VCaP (cell line): ENCODE measurements around the gene WDR6.

ENCODE experiments used
- H3K27ac ChIP-seq: fragments of 450-650 bp; 2 replicates; pipeline ENCODE4 v1.5.1; 2017
- TF ChIP-seq, protein P1 (sequence below): fragments of 450-650 bp; conservative IDR thresholded peaks from 2 replicates; pipeline ENCODE4 v1.5.1; 2017; ENCODE audit warnings: mild to moderate bottlenecking, moderate library complexity

WDR6 gene

DNA sequence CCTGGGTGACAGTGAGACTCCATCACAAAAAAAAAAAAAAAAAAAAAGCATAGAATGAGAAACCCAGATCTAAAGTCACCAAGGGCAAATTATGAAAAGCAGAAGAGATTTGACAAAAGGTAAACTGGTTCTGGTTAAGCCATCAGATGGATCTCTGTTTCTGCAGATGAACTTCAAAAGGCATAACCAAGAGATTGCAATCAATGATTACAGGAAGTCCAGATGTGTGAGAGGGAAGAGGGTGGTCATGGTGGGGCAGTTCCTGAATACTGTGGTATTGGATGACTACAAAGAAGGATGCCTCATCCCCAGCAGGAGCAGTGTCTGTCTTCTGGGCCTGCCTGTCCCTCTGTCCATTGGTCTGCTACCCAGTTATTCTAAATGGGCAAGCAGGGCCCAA lies 13.4 kb upstream of the WDR6 start:
- TF ChIP-seq, protein P1, sequence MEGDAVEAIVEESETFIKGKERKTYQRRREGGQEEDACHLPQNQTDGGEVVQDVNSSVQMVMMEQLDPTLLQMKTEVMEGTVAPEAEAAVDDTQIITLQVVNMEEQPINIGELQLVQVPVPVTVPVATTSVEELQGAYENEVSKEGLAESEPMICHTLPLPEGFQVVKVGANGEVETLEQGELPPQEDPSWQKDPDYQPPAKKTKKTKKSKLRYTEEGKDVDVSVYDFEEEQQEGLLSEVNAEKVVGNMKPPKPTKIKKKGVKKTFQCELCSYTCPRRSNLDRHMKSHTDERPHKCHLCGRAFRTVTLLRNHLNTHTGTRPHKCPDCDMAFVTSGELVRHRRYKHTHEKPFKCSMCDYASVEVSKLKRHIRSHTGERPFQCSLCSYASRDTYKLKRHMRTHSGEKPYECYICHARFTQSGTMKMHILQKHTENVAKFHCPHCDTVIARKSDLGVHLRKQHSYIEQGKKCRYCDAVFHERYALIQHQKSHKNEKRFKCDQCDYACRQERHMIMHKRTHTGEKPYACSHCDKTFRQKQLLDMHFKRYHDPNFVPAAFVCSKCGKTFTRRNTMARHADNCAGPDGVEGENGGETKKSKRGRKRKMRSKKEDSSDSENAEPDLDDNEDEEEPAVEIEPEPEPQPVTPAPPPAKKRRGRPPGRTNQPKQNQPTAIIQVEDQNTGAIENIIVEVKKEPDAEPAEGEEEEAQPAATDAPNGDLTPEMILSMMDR: no peak
- H3K27ac ChIP-seq: no peak overlapping the region

DNA sequence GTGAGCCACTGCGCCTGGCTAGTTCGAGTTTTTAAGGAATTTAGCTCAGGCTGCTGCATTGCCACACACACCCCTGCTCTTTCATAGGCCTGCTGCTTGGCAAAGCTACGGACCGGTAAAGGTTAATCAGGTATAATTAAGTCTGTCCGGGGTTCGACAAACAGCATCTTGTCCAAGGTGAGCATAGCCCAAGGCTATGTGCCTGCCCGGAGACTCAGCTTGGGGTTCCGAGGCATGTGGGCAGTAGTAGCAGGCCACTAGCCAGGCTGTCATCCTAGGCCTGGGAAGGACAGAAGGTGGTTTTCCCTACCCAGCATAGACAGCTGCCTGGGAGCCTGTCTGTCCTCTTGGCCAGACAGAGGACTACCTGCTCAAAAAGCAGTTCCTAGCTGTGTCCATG lies 10.6 kb upstream of the WDR6 start:
- no peak overlapping the region for H3K27ac ChIP-seq
- TF ChIP-seq, protein P1: no peak

DNA sequence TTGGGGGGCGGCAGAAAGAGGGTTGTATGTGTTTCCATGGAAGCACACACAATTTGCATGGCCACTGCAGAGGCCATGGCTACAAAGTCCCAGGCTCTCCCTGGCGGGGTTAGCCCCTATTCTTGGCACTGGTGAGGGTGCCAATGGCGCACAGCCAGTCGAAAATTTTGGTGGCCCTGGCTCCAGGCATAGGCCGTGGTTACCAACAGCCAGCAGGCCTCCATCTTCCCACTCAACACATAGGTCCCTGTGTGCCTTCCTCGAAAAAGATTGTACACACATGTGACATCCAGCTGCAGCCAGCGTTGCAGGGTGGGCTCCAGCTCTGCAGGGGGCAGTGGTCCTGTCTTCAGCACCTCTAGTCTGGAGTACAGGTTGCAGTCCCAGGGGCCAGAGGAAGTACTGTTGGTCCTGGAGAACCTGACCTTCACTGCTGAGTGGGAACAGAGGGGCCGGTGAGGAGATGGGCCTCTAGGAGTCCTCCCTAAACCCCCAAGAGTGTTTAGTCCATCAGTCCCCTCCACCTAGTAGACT lies 10.0 kb upstream of the WDR6 start:
- TF ChIP-seq, protein P1: no peak
- H3K27ac ChIP-seq: no peak overlapping the region

DNA sequence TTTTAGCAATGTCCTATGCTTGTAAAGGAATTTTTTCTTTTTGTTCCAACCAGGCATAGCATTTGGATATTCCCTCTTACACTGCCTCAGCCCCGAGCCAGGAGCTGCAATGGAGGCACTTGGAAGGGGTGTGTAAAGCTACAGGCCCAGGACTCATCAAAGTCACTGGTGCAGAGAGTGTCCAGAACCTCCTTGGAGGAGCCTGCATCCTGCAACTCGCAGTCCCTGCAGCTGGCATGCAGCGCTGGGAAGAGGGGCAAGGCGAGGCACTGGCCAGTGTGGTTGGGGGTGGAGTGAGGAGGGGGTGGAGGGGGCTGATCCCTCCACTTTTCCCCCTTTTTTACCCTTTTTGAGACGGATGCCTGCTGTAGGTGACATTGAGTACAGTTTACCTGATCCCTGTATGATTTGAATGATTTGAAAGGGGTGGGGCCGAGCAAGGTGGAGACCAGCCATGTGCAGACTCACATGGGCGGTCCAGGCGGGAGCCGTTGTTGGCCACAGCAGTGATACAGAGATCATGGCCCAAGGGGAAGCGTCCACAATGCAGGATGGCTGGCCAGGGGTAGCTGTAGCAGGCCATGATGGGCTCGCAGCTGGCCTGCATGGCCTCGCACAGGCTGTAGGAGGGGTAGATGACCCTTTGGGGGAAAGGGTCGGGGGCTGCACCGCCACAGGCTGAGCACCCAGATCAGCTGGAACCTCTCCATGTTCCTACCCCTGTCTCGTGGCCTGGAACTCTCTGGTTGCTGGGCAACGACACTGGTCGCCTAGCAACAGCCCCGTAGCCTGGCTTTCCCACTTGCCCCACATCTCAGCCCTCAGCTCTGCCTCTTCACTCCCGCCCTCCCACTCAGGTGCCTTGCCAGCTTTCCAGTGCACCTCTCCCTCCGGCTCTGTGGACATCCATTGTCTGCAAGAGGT lies 9.2 kb upstream of the WDR6 start:
- H3K27ac ChIP-seq: no peak overlapping the region
- TF ChIP-seq, protein P1: no peak

DNA sequence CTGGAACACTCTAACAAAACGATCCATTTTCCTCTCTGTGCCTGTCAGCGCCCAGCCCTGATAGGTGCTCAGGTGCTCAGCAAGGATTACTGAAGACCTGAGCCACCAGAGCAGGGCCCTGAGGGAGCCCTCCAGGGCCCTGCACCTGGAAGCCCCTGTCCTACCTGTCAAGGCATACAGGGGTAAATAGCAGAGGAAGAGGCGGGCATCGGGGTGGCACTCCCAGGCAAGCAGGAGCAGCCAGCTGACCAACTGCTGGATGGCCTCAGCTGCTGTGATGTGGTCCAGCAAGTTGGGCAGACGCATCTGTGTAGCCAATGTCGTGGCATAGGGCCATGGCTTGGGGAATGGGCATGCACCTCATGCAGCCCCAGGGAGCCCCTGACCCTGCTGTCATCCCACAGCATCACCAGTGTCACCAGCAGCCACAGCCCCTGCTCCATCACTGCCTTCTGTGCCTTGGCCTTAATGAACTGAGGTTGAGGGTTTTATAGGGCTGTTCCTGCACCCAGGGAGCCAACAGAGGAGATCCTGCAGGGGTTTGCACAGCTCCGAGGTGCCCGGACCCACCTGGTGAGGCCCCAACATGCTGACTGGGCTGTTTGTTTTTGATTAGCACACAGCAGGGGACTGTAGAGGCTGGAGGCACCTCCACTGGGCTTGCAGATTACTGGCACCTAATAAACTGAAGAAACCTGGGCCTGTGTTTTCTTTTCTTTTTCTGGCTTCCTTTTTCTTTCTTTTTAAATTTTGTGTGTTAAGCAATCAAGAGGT lies 7.9 kb upstream of the WDR6 start:
- no peak overlapping the region for H3K27ac ChIP-seq

DNA sequence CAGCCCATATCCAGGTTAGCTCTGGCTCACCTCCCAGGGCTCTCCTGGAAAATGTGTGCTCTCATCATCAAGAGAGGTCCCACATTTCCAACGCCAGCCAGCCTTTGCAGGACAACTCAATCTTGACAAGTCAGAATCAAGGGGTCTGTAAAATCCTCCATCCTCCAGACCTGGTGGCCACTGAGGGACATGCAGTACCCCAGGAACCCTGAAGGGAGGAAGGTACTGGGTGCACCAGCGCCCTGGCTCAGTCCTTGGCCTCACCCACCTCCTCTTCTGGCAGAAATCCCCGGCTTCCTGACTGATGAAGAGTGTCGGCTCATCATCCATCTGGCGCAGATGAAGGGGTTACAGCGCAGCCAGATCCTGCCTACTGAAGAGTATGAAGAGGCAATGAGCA lies 6.0 kb upstream of the WDR6 start:
- H3K27ac ChIP-seq: no peak overlapping the region
- TF ChIP-seq, protein P1: no peak

More for the DNA sequence above, 7.9 kb upstream of the WDR6 start:
- TF ChIP-seq, protein P1: no peak
